Measurements from ENCODE around the gene RUFY2.

Gene RUFY2

DNA sequence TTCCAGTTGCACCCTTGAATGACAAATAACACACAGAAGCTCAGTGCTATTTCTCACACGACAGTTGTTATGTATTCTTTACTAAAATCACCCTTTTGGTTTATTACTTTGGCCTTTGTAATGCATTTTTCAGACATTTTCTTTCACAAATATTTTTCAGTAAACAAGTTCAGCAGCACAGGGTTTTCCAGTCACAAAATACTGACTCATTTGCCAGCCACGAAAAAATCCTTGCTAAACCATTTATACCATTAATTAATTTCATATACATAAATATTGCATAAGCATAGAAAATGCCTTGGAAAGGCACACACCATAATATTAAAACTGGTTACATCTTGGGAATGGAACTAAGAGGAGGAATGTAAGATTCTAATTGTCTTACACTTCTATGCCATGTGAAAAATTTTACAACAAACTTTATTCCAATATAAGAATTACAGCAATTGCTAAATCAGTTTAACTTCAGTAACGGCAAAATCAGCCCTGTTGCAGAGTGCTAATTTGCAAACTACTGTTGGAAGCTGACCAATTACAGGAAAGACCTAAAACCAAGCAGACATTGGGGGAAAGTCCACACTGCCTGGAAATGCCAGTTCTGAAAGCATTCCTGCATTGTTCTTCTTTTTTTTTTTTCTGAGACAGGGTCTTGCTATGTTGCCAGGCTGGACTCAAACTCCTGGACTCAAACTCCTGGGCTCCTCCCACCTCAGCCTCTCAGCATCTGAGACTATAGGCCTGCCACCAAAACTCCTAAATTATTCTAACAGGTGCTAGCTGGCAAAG, 42.8 kb downstream of the RUFY2 start:
- no peak for DNase-seq (ENCODE audit: low spot score)

DNA sequence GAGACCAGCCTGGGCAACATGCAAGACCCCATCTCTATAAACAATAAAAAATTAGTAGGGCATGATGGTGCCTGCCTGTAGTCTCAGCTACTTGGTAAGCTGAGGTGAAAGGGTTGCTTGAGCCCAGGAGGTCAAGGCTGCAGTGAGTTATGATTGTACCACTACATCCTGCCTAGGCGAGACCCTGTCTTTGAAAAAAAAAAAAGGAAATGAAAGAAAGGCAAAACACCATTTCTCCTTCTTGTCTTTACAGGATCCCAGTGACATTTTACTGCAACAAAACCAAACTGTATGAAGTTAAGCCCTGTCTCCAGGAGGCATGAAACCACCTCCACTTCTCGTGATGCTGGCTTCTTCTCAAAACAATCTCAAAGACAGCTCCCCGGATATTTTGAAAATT, 44.5 kb downstream of the RUFY2 start:
- no peak for DNase-seq (ENCODE audit: low spot score)

- DNase-seq (ENCODE audit: low spot score) = no peak
Observed at GRCh38 chr10:68359189-68359588, 47.9 kb downstream of the RUFY2 start.

DNA sequence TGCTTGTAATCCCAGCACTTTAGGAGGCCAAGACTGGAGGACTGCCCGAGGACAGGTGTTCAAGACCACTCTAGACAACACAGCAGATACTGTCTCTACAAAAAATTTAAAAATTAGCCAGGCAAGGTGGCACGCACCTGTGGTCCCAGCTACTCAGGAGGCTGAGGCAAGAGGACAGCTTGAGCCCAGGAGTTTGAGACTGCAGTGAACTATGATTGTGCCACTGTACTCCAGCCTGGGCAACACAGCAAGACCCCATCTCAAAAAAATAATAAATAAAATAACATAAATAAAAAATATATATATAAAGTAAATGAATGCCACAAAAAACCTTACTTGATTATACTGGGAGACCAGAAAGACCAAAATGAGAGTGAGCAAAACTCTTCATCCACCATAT, 53.5 kb downstream of the RUFY2 start:
- no peak for DNase-seq (ENCODE audit: low spot score)

DNA sequence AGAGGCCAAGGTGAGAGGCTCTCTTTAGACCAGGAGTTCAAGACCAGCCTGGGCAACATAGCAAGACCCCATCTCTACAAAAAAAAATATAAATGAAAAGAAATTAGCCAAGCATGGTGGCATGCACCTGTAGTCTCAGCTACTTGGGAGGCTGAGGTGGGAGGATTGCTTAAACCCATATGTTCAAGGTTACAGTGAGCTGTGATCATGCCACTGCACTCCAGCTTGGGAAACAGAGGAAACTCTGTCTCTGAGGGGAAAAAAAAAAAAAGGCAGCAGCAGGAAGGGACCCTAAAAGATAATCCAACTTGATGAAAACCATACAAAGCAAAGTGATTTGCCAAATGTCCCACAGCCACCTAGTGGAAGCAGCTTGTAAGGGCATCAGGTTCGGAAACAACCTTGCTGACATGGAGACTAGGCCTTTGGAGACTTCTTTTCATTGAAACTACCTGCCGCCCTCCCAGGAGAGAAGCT, 58.8 kb downstream of the RUFY2 start:
- peak; percentile 50 for DNase-seq (ENCODE audit: low spot score)

- no peak for DNase-seq (ENCODE audit: low spot score)
Observed at GRCh38 chr10:68346774-68347173, 60.3 kb downstream of the RUFY2 start.

DNA sequence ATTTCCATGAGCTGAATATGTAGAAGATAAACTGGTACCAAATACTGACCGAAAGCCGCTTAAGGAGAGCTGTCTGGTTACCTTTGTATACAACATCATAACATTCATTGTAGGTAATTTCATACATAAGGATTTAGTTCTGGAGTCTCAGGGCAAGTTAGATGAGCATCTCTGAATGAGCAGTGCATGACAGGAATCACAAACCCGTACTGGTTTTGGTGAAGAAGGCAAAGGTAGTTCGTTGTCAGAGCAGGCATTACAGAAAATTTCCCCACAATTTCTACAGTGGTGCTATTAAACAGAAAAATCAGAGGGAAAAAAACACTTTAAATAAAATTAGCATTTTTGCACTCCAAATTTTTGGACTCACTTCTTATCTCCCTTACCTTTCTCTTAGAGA, 61.5 kb downstream of the RUFY2 start:
- DNase-seq (ENCODE audit: low spot score) = no peak

DNA sequence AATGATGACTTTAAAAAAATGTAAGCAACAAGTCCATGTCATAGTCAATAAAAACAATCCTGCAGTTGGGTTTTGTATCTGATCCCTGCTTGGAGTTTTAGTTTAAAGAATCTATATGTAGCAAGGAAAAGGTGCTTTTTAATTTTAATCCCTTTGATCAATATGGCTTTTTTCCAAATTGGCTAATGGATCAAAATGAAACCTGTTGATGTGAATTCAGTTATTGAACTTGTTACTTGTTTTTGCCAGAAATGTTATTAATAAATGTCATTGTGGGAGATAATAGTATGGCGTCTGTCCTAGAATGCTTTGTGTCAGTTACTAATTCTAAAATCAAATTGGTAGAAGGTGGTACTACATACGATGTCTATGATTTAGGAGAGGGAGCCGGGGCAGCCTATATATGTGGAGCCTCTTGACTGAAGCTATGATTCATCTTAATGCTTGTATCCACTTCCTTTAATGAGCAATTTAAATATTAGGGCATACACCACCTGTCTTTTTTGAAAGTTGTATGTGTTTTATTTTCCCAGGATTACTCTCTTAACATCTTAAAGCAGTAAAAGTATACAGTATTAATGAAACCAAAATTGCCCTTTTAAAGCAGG, 64.1 kb downstream of the RUFY2 start:
- DNase-seq (ENCODE audit: low spot score) = no peak

GRCh38 chr10:68340358-68341080, 66.6 kb downstream of the RUFY2 start:
- DNase-seq (ENCODE audit: low spot score) = no peak

GRCh38 chr10:68336754-68337351, 70.2 kb downstream of the RUFY2 start:
- no peak for DNase-seq (ENCODE audit: low spot score)

GRCh38 chr10:68334672-68335467, 72.2 kb downstream of the RUFY2 start:
- DNase-seq (ENCODE audit: low spot score) = no peak

DNA sequence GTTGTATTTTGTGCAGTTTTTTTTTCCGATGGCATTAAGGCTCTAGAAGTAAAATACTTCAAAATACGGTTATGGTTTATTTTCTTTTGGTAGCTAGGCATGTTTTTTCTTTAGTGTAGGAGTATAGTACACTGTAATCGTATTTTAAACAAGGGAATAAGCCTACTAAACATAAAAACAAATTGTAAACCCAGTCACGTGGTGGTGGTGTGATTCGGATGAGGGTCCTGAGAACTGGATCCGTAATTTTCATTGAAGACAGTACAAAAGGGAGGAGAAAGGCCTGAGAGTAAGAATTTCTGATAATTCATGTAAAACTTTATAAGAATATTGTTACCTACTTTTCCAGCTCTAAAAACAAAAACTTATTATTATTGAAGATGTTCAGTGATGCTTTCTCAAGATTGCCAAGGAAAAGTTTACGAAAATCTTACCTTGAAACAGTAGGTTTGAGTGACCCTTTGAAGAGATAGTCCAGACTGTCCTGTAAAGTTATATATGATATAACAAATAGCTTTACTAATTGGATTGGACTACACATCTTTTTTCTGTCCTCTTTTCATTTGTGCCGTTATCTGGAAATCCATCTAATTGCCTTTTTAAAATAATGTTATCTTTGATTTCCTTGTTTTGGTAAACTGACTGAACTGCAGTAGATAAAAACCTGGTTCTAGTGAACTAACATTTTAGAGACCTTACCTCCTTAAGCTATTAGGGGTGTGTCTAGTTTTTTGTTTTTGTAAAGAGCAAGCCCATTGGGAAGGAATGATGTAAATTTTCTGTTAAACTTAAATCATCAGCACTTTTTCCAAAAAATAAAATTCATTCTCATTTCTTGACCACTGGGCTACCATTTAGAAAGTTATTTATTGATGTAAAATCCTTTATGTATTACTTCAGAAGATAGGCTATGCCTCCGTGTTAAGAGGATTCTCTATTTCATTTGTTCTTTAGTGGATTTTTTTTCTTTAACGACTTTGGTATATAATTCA, 73.3 kb downstream of the RUFY2 start:
- no peak for DNase-seq (ENCODE audit: low spot score)

DNA sequence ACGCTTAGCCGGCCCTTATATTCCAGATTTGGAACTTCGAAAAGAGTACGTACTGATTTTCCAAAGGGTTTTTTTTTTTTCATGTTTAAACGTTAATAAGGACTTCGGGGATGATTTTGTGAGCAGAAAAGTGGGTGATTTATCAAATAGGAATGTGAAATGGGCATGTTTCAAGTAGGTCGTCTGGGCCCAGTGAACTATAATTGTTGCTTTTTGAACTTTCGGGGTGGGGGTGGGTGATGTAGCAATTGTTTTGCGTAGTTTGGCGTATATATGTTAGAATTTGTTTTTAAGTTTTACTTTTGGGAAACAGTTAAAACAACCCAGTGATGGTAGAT, 74.0 kb downstream of the RUFY2 start:
- DNase-seq (ENCODE audit: low spot score) = no peak

DNA sequence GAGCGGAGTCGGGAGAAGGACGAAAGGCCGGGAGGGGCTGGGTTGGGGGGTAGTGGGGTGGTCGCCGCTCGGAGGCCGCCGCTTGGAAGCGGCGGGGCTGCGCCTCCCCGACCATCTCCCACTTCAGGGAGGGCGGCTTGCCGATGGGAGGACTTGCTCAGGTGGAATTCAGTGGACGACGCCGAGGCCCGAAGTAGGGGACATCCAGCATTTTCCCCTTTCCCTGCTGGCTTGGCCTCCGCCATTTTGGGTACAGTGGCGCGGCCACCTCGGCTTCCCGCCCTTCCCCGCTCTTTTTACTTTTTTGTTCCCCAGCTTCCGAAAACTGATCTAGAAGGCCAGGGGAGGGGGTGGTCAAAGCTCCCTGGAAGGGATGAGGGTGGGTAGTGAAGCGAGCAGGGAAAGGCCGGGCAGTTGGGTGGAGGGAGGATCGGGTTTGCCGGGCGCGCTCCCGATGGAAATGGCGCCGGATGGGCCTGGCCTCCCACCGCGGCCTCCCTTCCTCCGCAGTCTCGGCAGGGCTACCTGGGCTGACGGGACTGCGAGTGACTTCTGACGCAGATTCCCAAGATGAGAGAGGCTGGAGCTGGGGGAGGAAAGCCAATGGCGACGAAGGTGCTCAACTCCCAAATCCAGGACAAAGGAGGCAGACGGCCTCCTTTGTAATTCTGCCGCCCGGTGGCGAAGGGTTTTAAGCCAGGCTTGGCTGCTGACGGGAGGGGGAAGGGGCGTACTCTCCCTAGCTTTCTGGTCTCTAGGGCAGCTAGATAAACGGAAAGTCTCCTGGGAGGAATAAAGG, 74.6 kb downstream of the RUFY2 start, which contains the start of gene PBLD:
PBLD (minus strand) TSS at position 670 of the 799 bp plus-strand sequence. CDS start 26,084 bp downstream, outside the sequence.
- peak; percentile 86 for DNase-seq (ENCODE audit: low spot score)

DNA sequence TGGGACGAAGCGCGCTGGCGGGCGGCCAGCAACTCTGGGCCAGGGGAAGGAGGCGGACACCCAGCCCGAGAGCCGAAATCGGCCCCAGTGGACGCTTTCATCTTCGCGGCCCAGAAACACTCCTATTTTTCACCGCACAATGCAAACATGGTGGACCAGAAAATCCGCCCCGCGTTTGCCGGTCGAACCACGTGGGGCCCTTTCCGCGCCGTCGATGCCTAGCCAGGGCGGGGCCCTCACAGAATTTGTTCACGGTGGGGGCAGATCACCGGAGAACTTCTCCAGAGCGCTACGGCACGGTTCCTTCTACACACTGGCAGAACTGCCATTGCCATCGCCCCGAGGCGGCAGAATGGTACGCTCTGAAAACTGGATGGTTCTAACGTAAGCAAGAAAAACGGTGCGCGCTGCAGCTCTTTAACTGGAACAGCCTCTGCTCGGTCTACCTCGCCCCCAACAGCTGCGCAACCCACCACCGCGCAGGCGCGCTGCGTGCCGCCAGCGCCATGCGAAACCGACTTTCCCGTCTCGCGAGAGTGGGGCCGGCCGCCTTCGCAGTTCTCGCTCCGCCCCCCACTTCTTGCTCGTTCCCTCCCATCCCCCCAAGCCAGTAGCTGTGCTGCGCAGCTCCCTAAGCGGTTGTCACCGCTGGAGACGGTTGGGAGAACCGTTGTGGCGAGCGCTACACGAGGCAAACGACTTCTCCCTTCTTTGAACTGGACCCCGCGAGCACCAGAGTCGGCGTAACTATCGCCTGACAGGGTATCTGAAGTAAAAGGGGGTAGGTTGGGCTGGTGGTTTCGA, 75.4 kb downstream of the RUFY2 start, which contains the start of gene HNRNPH3:
HNRNPH3 (plus strand) TSS at position 610 of the 804 bp plus-strand sequence. CDS start 5,158 bp downstream, outside the sequence.
- peak; percentile 99 for DNase-seq (ENCODE audit: low spot score)

DNA sequence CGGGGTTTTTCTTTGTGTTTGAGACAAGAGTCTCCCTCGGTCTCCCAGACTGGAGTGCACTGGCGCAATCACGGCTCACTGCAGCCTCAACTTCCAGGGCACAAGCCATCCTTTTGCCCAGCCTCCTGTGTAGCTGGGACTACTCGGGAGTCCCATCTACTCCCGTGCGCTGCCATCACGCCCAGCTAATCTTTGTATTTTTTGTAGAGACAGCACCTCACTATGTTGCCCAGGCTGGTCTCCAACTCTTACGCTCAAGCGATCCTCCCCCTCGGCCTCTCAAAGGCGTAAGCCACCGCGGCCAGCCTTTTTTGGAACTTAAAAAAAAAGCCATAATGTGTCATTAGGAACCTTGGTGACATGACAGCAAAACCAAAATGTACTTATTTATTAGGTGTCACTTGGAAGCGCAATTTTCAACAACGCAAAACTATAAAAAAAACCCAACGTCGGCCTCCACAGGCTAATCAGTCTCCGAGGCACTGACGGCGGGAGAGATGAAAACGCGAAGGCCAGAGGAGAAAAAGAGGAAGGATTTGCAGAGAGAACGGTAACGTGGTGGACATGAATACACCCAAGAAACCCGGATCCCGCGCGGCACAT, 76.1 kb downstream of the RUFY2 start:
- DNase-seq (ENCODE audit: low spot score) = peak; percentile 64

- DNase-seq (ENCODE audit: low spot score) = no peak
Observed at GRCh38 chr10:68329506-68329861, 77.6 kb downstream of the RUFY2 start.
